Stomach (tissue), 9 donors: ENCODE results near the gene SPAG7. TPM values are rescaled to one million over a fixed set of nuclear protein-coding genes. Genes with fewer than 3 reads are reported as not detected.
A peak's percentile ranks its signal among the peaks of the same experiment; 100 is the strongest.

Experiments used
- DNase-seq, 2 donors: peaks; one replicate each; pipeline versions ENCODE4 v3.0.0 to v3.0.0-alpha.2; 2013 to 2019
- H3K27ac ChIP-seq, 5 donors: fragments of 200-600 bp in 4 of 5; sonication (generic) in 4 of 5; one replicate each; pipeline ENCODE4 v1.5.1; 2013 to 2019; ENCODE audit warnings: mild to moderate bottlenecking in 1 of 5, moderate library complexity in 1 of 5
- H3K27me3 ChIP-seq, 3 donors: fragments of 200-600 bp; sonication (generic); one replicate each; pipeline ENCODE4 v1.5.1; 2017 to 2019; ENCODE audit warnings: mixed run types in 1 of 3
- H3K36me3 ChIP-seq, 4 donors: fragments of 200-600 bp; sonication (generic); 1 replicate in 3 of 4; 2 replicates in 1 of 4; pipeline ENCODE4 v1.5.1; 2016 to 2019
- H3K4me1 ChIP-seq, 4 donors: fragments of 200-600 bp; sonication (generic); one replicate each; pipeline ENCODE4 v1.5.1; 2016 to 2019
- H3K4me3 ChIP-seq, 4 donors: fragments of 200-600 bp; sonication (generic) in 3 of 4; one replicate each; pipeline ENCODE4 v1.5.1; 2016 to 2019; ENCODE audit warnings: mild to moderate bottlenecking in 1 of 4
- H3K9me3 ChIP-seq, 4 donors: fragments of 200-600 bp; sonication (generic); one replicate each; pipeline ENCODE4 v1.5.1; 2016 to 2019
- CTCF ChIP-seq, 7 experiments: fragments of 450-650 bp in 4 of 7; fragments of 200-600 bp in 3 of 7; sonication (generic) in 3 of 7; IDR thresholded peaks; one replicate each; pipeline ENCODE4 v1.5.1; 2016 to 2019; ENCODE audit warnings: antibody characterized with exemption in 7 of 7, control low read depth in 2 of 7, mild to moderate bottlenecking in 1 of 7
- EP300 ChIP-seq: sonication (generic); formaldehyde crosslinking; IDR thresholded peaks from one replicate; pipeline ENCODE4 v1.6.1; 2017; ENCODE audit warnings: antibody characterized with exemption
- POLR2A ChIP-seq, 4 donors: fragments of 450-650 bp; IDR thresholded peaks; one replicate each; pipeline ENCODE4 v1.6.1; 2016; ENCODE audit warnings: antibody characterized with exemption in 4 of 4, control low read depth in 2 of 4, mild to moderate bottlenecking in 1 of 4, moderate library complexity in 1 of 4
- POLR2AphosphoS5 ChIP-seq, 3 donors: sonication (generic); formaldehyde crosslinking; IDR thresholded peaks; one replicate each; pipeline ENCODE4 v1.6.1; 2016; ENCODE audit warnings: antibody characterized with exemption in 3 of 3
- WGBS, 5 donors: extraction: QIAGEN DNeasy Blood & Tissue Kit in 3 of 5; methylation state at CpG; one replicate each; pipeline versions ENCODE4 v1.1.5 to v1.1.7; 2013 to 2018; 5-methylcytosine and 5-hydroxymethylcytosine counted together
- intact Hi-C: fragments of 100-400 bp; cut with DNase I; formaldehyde crosslinking; loops from one replicate; pipeline ENCODE4 v1.15.1; 2023; ENCODE audit warnings: low total_unique reads
- polyA plus RNA-seq, 3 donors: library from polyadenylated mRNA; stranded (reverse); fragments of 200-250 nt; gene quantifications; one replicate each; pipeline ENCODE4 v1.2.3, GENCODE V29; 2013
- total RNA-seq, 5 donors: library from RNA; depleted of rRNA; stranded (reverse); fragments of >200 nt; gene quantifications; one replicate each; pipeline versions ENCODE4 v1.1.0 to v1.2.3, GENCODE V29; 2014 to 2016
- donor health status: healthy with polysubstance abuse.
- donor health status: Bipolar disorder and iron deficiency.
- donor health status: healthy.

SPAG7 gene
- total and polyA plus RNA-seq, 8 donors = 17.5 to 133 (median 67.0) TPM

GRCh38 chr17:5003214-5003867 is 35.7 kb upstream of the SPAG7 start:
- DNase-seq = no peak
- Histone ChIP-seq H3K27me3 (no peaks in the 10 kb centered on the region), H3K4me1 (peaks cover 20 to 27% (median 23%) of the 10 kb centered on the region in 4 donors), H3K9me3 (no peaks in the 10 kb centered on the region), H3K4me3 (no peak overlapping the region), H3K36me3 (peaks cover 74 to 80% (median 79%) of the 10 kb centered on the region in 4 donors), H3K27ac (no peak overlapping the region)
- TF ChIP-seq POLR2AphosphoS5 (IDR thresholded peaks at IDR 0.05) = no peak
- no peak for TF ChIP-seq POLR2A (IDR thresholded peaks at IDR 0.05)
- no peak for TF ChIP-seq CTCF (IDR thresholded peaks at IDR 0.05)
- TF ChIP-seq EP300 = no peak
- intact Hi-C loops = no loop called here
- 89 to 94% (median 94%) methylated on average over 18 of the region's 18 CpGs for WGBS, 5 donors

DNA sequence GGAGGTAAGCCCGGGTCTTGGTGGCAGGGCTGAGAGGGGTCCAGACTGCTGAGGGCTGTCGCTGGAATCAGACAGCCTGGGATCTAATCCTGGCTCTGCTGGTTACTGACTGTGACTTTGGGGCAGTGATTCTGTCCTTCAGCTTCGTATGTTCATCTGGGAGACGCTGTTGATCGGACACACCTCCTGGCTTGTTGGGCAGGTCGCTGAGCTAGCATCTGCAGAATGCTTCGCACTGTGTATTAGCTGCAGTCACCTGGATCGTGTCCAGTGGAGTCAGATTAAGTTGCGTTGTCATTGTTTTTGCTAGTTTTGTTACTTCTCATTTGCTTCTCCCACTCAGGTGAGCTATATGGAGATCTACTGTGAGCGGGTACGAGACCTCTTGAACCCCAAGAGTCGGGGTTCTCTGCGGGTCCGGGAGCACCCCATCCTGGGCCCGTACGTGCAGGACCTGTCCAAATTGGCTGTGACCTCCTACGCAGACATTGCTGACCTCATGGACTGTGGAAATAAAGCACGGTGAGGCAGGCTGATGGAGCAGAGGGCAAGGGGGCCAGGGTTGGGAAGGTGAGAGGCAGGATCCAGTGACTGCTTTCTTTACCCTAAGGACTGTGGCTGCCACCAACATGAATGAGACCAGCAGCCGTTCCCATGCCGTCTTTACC is 34.6 kb upstream of the SPAG7 start:
- no peaks in the 10 kb centered on the region for H3K27me3 ChIP-seq
- H3K4me3 ChIP-seq = no peak overlapping the region
- no peaks in the 10 kb centered on the region for H3K9me3 ChIP-seq
- WGBS, 5 donors = 91 to 94% (median 93%) methylated on average over 20 of the region's 20 CpGs
- no peak overlapping the region for H3K27ac ChIP-seq
- TF ChIP-seq EP300 = no peak
- peaks cover 64 to 69% (median 68%) of the 10 kb centered on the region in 4 donors for H3K36me3 ChIP-seq
- intact Hi-C loops = no loop called here
- H3K4me1 ChIP-seq = peaks cover 20 to 27% (median 24%) of the 10 kb centered on the region in 4 donors
- no peak for DNase-seq

- 50 to 68% (median 57%) methylated on average over 8 to 11 of the region's 11 CpGs for WGBS, 5 donors
- no peaks in the 10 kb centered on the region for H3K27me3 ChIP-seq
- intact Hi-C loops = no loop called here
- peak overlapping the region in 4 of 5 donors; percentile 28 to 96 (median 92) for H3K27ac ChIP-seq
- H3K36me3 ChIP-seq = peaks cover 43 to 49% (median 48%) of the 10 kb centered on the region in 4 donors
- peak overlapping the region; percentile 93 to 99 (median 98) for H3K4me3 ChIP-seq
- H3K4me1 ChIP-seq = peaks cover 27 to 34% (median 32%) of the 10 kb centered on the region in 4 donors
- no peaks in the 10 kb centered on the region for H3K9me3 ChIP-seq
- DNase-seq = peak in 1 of 2 donors; percentile 41
- peak in 1 of 3 donors; percentile 7 for TF ChIP-seq POLR2AphosphoS5 (IDR thresholded peaks at IDR 0.05)
- TF ChIP-seq CTCF (IDR thresholded peaks at IDR 0.05) = no peak
Measured at GRCh38 chr17:5000237-5000639, 32.6 kb upstream of the SPAG7 start.

DNA sequence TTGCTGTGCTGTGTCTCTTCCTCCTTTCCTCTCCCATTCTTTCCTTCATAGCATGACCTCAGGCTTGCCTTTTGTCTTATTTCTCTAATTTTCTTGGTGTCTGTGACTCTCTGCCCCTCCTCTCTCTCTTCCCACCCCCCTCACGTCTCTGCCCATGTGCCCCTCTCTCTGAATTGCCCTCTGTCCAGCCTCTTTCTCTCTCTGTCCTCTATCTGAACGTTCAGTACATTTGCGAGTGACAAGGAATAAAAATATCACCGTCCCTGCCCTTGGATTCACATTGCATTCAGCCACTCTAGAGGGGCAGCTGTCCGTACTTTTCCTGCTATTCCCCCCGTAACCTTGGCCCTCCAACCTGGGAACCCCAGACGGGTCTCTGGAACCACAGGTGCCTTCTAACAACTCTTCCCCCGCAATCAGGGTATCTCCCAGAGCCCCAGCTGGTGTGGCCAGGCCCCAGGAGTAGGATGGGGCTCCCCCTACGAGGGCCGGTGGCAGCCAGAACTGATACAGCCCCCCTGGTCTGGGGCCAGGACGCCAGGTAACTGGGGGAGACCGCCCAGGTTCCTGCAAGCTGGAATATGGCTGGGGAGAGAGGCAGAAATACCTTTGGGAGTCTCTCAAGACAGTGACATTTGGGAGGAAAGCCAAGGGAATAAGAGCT is 31.9 kb upstream of the SPAG7 start:
- TF ChIP-seq POLR2A (IDR thresholded peaks at IDR 0.05) = no peak
- TF ChIP-seq POLR2AphosphoS5 (IDR thresholded peaks at IDR 0.05) = no peak
- no peak for TF ChIP-seq EP300
- TF ChIP-seq CTCF (IDR thresholded peaks at IDR 0.05) = no peak
- Histone ChIP-seq H3K9me3 (no peaks in the 10 kb centered on the region), H3K36me3 (peaks cover 37 to 42% (median 41%) of the 10 kb centered on the region in 4 donors), H3K4me1 (peaks cover 27 to 34% (median 32%) of the 10 kb centered on the region in 4 donors), H3K4me3 (peak overlapping the region; percentile 93 to 99 (median 98)), H3K27me3 (no peaks in the 10 kb centered on the region), H3K27ac (peak overlapping the region; percentile 43 to 96 (median 93))
- 52 to 58% (median 56%) methylated on average over 12 of the region's 12 CpGs for WGBS, 5 donors
- intact Hi-C loops = no loop called here
- DNase-seq = no peak
